Glutamatergic neuron (in vitro differentiated cells): ENCODE measurements around the gene CYSTM1. TPM values are rescaled to one million over a fixed set of nuclear protein-coding genes. Genes with fewer than 3 reads are reported as not detected.
A peak's percentile ranks its signal among the peaks of the same experiment; 100 is the strongest.

Experiments
- DNase-seq: peaks from one replicate; pipeline ENCODE4 v3.0.0; 2022
- H3K27ac Mint-ChIP-seq: one replicate; pipeline ENCODE4 v1.8.0; 2020; ENCODE audit warnings: mild to moderate bottlenecking, mixed read lengths, inconsistent platforms; ENCODE audit not compliant: unreplicated experiment
- H3K27me3 Mint-ChIP-seq: one replicate; pipeline ENCODE4 v1.8.0; 2020; ENCODE audit warnings: mild to moderate bottlenecking, moderate library complexity, mixed read lengths, inconsistent platforms; ENCODE audit not compliant: unreplicated experiment
- H3K36me3 Mint-ChIP-seq: one replicate; pipeline ENCODE4 v1.8.0; 2020; ENCODE audit warnings: mild to moderate bottlenecking, mixed read lengths, inconsistent platforms; ENCODE audit not compliant: unreplicated experiment
- H3K4me1 Mint-ChIP-seq: one replicate; pipeline ENCODE4 v1.8.0; 2020; ENCODE audit warnings: mild to moderate bottlenecking, low read depth, mixed read lengths, inconsistent platforms; ENCODE audit not compliant: unreplicated experiment
- H3K4me3 Mint-ChIP-seq: one replicate; pipeline ENCODE4 v1.8.0; 2020; ENCODE audit warnings: mild to moderate bottlenecking, mixed read lengths, inconsistent platforms; ENCODE audit not compliant: unreplicated experiment
- H3K9me3 Mint-ChIP-seq: one replicate; pipeline ENCODE4 v1.8.0; 2020; ENCODE audit warnings: mild to moderate bottlenecking, moderate library complexity, mixed read lengths, inconsistent platforms; ENCODE audit not compliant: unreplicated experiment
- CTCF ChIP-seq: fragments of 200-600 bp; sonication (generic); IDR thresholded peaks from one replicate; pipeline ENCODE4 v1.5.0; 2021; ENCODE audit not compliant: partially characterized antibody, unreplicated experiment
- total RNA-seq: library from RNA; stranded (reverse); fragmentation: NEBNext Ultra II Directional; extraction: Animal tissue kit (Norgen Biotek cat#: 25700); gene quantifications from one replicate; pipeline ENCODE4 v1.2.1, GENCODE V29; 2021; ENCODE audit not compliant: unreplicated experiment

The CYSTM1 gene
- total RNA-seq, 1 donor from 2014 or later: 37.4 TPM

GRCh38 chr5:140259500-140259899, 84.5 kb downstream of the CYSTM1 start:
- Mint-ChIP-seq H3K4me3 (no peak overlapping the region), H3K9me3 (peaks cover 2% of the 10 kb centered on the region), H3K27me3 (peaks cover 2% of the 10 kb centered on the region), H3K36me3 (peaks cover 5% of the 10 kb centered on the region), H3K4me1 (peaks cover 28% of the 10 kb centered on the region), H3K27ac (peak overlapping the region; percentile 14)
- no peak for TF ChIP-seq CTCF
- no peak for DNase-seq

GRCh38 chr5:140260089-140260656, 85.2 kb downstream of the CYSTM1 start:
- no peak for DNase-seq
- Mint-ChIP-seq H3K9me3 (peaks cover 2% of the 10 kb centered on the region), H3K36me3 (peaks cover 5% of the 10 kb centered on the region), H3K4me3 (no peak overlapping the region), H3K27ac (no peak overlapping the region), H3K4me1 (peaks cover 28% of the 10 kb centered on the region), H3K27me3 (peaks cover 2% of the 10 kb centered on the region)
- no peak for TF ChIP-seq CTCF

GRCh38 chr5:140261403-140262171, 86.6 kb downstream of the CYSTM1 start:
- Mint-ChIP-seq H3K4me1 (peaks cover 34% of the 10 kb centered on the region), H3K36me3 (peaks cover 5% of the 10 kb centered on the region), H3K27me3 (peaks cover 3% of the 10 kb centered on the region), H3K9me3 (peaks cover 4% of the 10 kb centered on the region), H3K4me3 (no peak overlapping the region), H3K27ac (no peak overlapping the region)
- DNase-seq: no peak
- TF ChIP-seq CTCF: no peak

- Mint-ChIP-seq H3K27ac (no peak overlapping the region), H3K9me3 (peaks cover 5% of the 10 kb centered on the region), H3K36me3 (peaks cover 5% of the 10 kb centered on the region), H3K4me3 (no peak overlapping the region), H3K4me1 (peaks cover 34% of the 10 kb centered on the region), H3K27me3 (peaks cover 3% of the 10 kb centered on the region)
- no peak for DNase-seq
- TF ChIP-seq CTCF: no peak
These were observed 87.2 kb downstream of the CYSTM1 start for GRCh38 chr5:140262221-140262620.

- H3K27ac Mint-ChIP-seq: no peak overlapping the region
- TF ChIP-seq CTCF: no peak
- H3K27me3 Mint-ChIP-seq: peaks cover 3% of the 10 kb centered on the region
- no peak overlapping the region for H3K4me3 Mint-ChIP-seq
- H3K36me3 Mint-ChIP-seq: peaks cover 5% of the 10 kb centered on the region
- H3K4me1 Mint-ChIP-seq: peaks cover 30% of the 10 kb centered on the region
- no peak for DNase-seq
- peaks cover 6% of the 10 kb centered on the region for H3K9me3 Mint-ChIP-seq
These were observed 87.9 kb downstream of the CYSTM1 start for GRCh38 chr5:140262839-140263238.
